ENCODE results near the gene PDXDC1.
"Not testable (repeated sequence)": the region's sequence is repeated elsewhere in the genome, so short reads cannot be mapped to it uniquely, and the experiment has no call there.

The PDXDC1 gene

GRCh38 chr16:15163055-15163454 is 188.2 kb downstream of the PDXDC1 start:
- DNase-seq (ENCODE audit: low read depth in 2 of 2), result not testable (repeated sequence)

- DNase-seq (ENCODE audit: low read depth in 2 of 2), result not testable (repeated sequence)
Observed at GRCh38 chr16:15166177-15166576, 191.4 kb downstream of the PDXDC1 start.

- DNase-seq (ENCODE audit: low read depth in 2 of 2), result not testable (repeated sequence)
Observed at GRCh38 chr16:15168303-15168702, 193.5 kb downstream of the PDXDC1 start.

GRCh38 chr16:15168953-15169652 is 194.3 kb downstream of the PDXDC1 start:
- DNase-seq (ENCODE audit: low read depth in 2 of 2), result not testable (repeated sequence)

- DNase-seq (ENCODE audit: low read depth in 2 of 2), result not testable (repeated sequence)
Observed at GRCh38 chr16:15179909-15180308, 205.1 kb downstream of the PDXDC1 start.

GRCh38 chr16:15180946-15181345 is 206.1 kb downstream of the PDXDC1 start:
- DNase-seq (ENCODE audit: low read depth in 2 of 2), result not testable (repeated sequence)

- DNase-seq (ENCODE audit: low read depth in 2 of 2), result not testable (repeated sequence)
Observed at GRCh38 chr16:15184000-15184399, 209.2 kb downstream of the PDXDC1 start.
